ENCODE data around the gene RALGPS1. TPM values are rescaled to one million over a fixed set of nuclear protein-coding genes. Genes with fewer than 3 reads are reported as not detected.

The RALGPS1 gene
- total and polyA plus RNA-seq, 2 of the 8 experiments (the other 6 are each of a cell fraction or from before 2014, with no cell fraction given): 20.0 to 23.5 TPM

GRCh38 chr9:126874546-126875314, 39.9 kb upstream of the RALGPS1 start:
- no peak overlapping the region for H3K4me2 ChIP-seq (ENCODE audit: insufficient read depth in 1 of 2, low read depth in 2 of 2, low read length in 2 of 2)
- H4K91ac ChIP-seq (replicated peaks; ENCODE audit: insufficient read length, low read length): no peak overlapping the region
- H2AK5ac ChIP-seq (ENCODE audit: low read depth, low read length): no peak overlapping the region
- no peaks in the 10 kb centered on the region for H3K9me3 ChIP-seq (ENCODE audit: insufficient read depth in 2 of 2, low read depth in 1 of 2, low read length in 1 of 2)
- no peak overlapping the region for H3K14ac ChIP-seq (ENCODE audit: insufficient read length)
- no peak overlapping the region for H3K27ac ChIP-seq (ENCODE audit: low read depth, low read length)
- DNase-seq (ENCODE audit: low read depth in 1 of 2, low spot score in 2 of 2) (no peak), FAIRE-seq (no peak)
- H3K79me1 ChIP-seq (ENCODE audit: low read depth, low read length): peaks cover 5% of the 10 kb centered on the region; the same call in 1 of the 2 replicates
- POLR2A ChIA-PET (ENCODE audit: partially characterized antibody): interaction anchor here (0.6 to 0.7 kb wide), 2 partner anchors 15 to 236 kb away, joined by 3 read pairs; no protein-coding TSS in a partner anchor
- WGBS, 2 experiments (ENCODE audit: extremely low coverage in 1 of 2, insufficient coverage in 1 of 2, insufficient read length in 1 of 2, insufficient replicate concordance in 2 of 2, low coverage in 1 of 2, low lambda C conversion rate in 2 of 2, missing lambda C conversion rate in 1 of 2): 92% methylated on average over 9 of the region's 9 CpGs; no CpG with 5 or more reads in 1 of the 2 experiments
- H3K4me1 ChIP-seq (replicated peaks in 1 of 4; ENCODE audit: control insufficient read depth in 3 of 4, insufficient read depth in 4 of 4, low read length in 3 of 4): no peaks in the 10 kb centered on the region; a peak in 1 of 7 replicates
- no peak overlapping the region for H3K4me3 ChIP-seq (ENCODE audit: extremely low read depth in 1 of 4, insufficient read depth in 2 of 4, low read depth in 3 of 4, low read length in 4 of 4)
- H3K23me2 ChIP-seq (ENCODE audit: low read depth, low read length): no peaks in the 10 kb centered on the region
- H4K5ac ChIP-seq (ENCODE audit: insufficient read length, low read depth, low read length): no peak overlapping the region
- H3K27me3 ChIP-seq (replicated peaks in 1 of 4; ENCODE audit: control insufficient read depth in 3 of 4, extremely low read depth in 1 of 4, insufficient read depth in 3 of 4, low read length in 3 of 4): no peaks in the 10 kb centered on the region
- peaks cover 0 to 55% of the 10 kb centered on the region in 2 experiments; a peak in 2 of 4 replicates for H3K79me2 ChIP-seq (ENCODE audit: control insufficient read depth in 1 of 2, insufficient read depth in 2 of 2, low read length in 2 of 2)
- H4K20me1 ChIP-seq (replicated peaks in 1 of 2; ENCODE audit: control insufficient read depth in 1 of 2, insufficient read depth in 2 of 2, low read length in 2 of 2): peaks cover 4 to 7% of the 10 kb centered on the region in 2 experiments
- no peak overlapping the region for H2BK12ac ChIP-seq (ENCODE audit: low read depth, low read length)
- H3K4ac ChIP-seq (replicated peaks; ENCODE audit: insufficient read length, low read depth, low read length): no peak overlapping the region
- H3K56ac ChIP-seq (replicated peaks; ENCODE audit: insufficient read length, low read depth, low read length): no peak overlapping the region
- peaks cover under 1 to 5% (median 3%) of the 10 kb centered on the region in 4 experiments; a peak in 5 of 8 replicates for H3K36me3 ChIP-seq (ENCODE audit: control insufficient read depth in 2 of 4, insufficient read depth in 4 of 4, low read length in 3 of 4)
- H2BK20ac ChIP-seq (ENCODE audit: low read length): no peak overlapping the region
- no peak overlapping the region for H3K9ac ChIP-seq (replicated peaks in 1 of 4; ENCODE audit: extremely low read depth in 1 of 4, low read depth in 3 of 4, low read length in 3 of 4)
- H3K18ac ChIP-seq (ENCODE audit: extremely low read depth, low read length): no peak overlapping the region
- no peak overlapping the region for H3K23ac ChIP-seq (ENCODE audit: insufficient read length)
- no peak overlapping the region for H2BK5ac ChIP-seq (ENCODE audit: low read depth, low read length)
- CTCF ChIA-PET (ENCODE audit: partially characterized antibody): no interaction called here
- H2BK15ac ChIP-seq (ENCODE audit: low read length): no peak overlapping the region
- H4K8ac ChIP-seq (ENCODE audit: extremely low read depth, insufficient read depth, low read length): no peak overlapping the region
- H2BK120ac ChIP-seq (replicated peaks; ENCODE audit: low read depth, low read length): no peak overlapping the region
- H2AFZ ChIP-seq (ENCODE audit: low read length): no peak overlapping the region
- TF ChIP-seq BRCA1 (IDR thresholded peaks at IDR 0.05; ENCODE audit: low read depth, low read length) (no peak), CBX5 (IDR thresholded peaks at IDR 0.05; ENCODE audit: low read depth, low read length) (no peak), CTBP2 (IDR thresholded peaks at IDR 0.05; ENCODE audit: borderline replicate concordance, insufficient read depth, insufficient read length, low read length) (no peak), YY1 (IDR thresholded peaks at IDR 0.05; ENCODE audit: low read depth, low read length) (no peak), RFX5 (IDR thresholded peaks at IDR 0.05; ENCODE audit: borderline replicate concordance, low read depth, low read length) (no peak), NRF1 (IDR thresholded peaks at IDR 0.05; ENCODE audit: low read depth, low read length) (no peak), TAF1 (IDR thresholded peaks at IDR 0.05; ENCODE audit: low read depth, low read length) (no peak), TCF12 (IDR thresholded peaks at IDR 0.05; ENCODE audit: low read depth, low read length) (no peak), JUN (IDR thresholded peaks at IDR 0.05; ENCODE audit: low read depth, low read length) (no peak), NANOG (IDR thresholded peaks at IDR 0.05; ENCODE audit: insufficient read depth, low read depth, low read length, poor library complexity, severe bottlenecking) (no peak), ATF2 (IDR thresholded peaks at IDR 0.05; ENCODE audit: low read length) (no peak)

All from H1 (cell line).